HG03025 (cell line): ENCODE measurements around the gene BCL6.

Experiments used
- ATAC-seq: cut with Tn5 transposase; IDR thresholded peaks from one replicate; pipeline ENCODE4 v1.9.1; 2021; ENCODE audit warnings: mild to moderate bottlenecking, moderate library complexity; ENCODE audit not compliant: unreplicated experiment, low FRiP score

The BCL6 gene

GRCh38 chr3:187745201-187746058 is at the start of gene BCL6:
Gene BCL6, minus strand, starts transcription at chr3:187745468. Its CDS starts 11,775 bp downstream, at chr3:187733693.
- ATAC-seq, result peak; percentile 75

- ATAC-seq, result no peak
Measured at GRCh38 chr3:187794731-187795130, 49.5 kb upstream of the BCL6 start.

- no peak for ATAC-seq
Measured at GRCh38 chr3:187793618-187794017, 48.4 kb upstream of the BCL6 start.

- no peak for ATAC-seq
Measured at GRCh38 chr3:187792521-187792920, 47.3 kb upstream of the BCL6 start.

- no peak for ATAC-seq
Measured at GRCh38 chr3:187789872-187790271, 44.6 kb upstream of the BCL6 start.

GRCh38 chr3:187788984-187789857 is 44.0 kb upstream of the BCL6 start:
- no peak for ATAC-seq

- ATAC-seq, result no peak
Measured at GRCh38 chr3:187783098-187783497, 37.8 kb upstream of the BCL6 start.

- no peak for ATAC-seq
Measured at GRCh38 chr3:187782006-187782405, 36.7 kb upstream of the BCL6 start.

- no peak for ATAC-seq
Measured at GRCh38 chr3:187781001-187781400, 35.7 kb upstream of the BCL6 start.

GRCh38 chr3:187778726-187779125 is 33.5 kb upstream of the BCL6 start:
- no peak for ATAC-seq

GRCh38 chr3:187777331-187777941 is 32.2 kb upstream of the BCL6 start:
- ATAC-seq, result no peak

- no peak for ATAC-seq
Measured at GRCh38 chr3:187775549-187775948, 30.3 kb upstream of the BCL6 start.

GRCh38 chr3:187774185-187774789 is 29.0 kb upstream of the BCL6 start:
- ATAC-seq, result no peak

- peak; percentile 76 for ATAC-seq
Measured at GRCh38 chr3:187773233-187774184, 28.2 kb upstream of the BCL6 start.

GRCh38 chr3:187770224-187770623 is 25.0 kb upstream of the BCL6 start:
- ATAC-seq, result peak; percentile 55

- no peak for ATAC-seq
Measured at GRCh38 chr3:187769771-187770170, 24.5 kb upstream of the BCL6 start.

- no peak for ATAC-seq
Measured at GRCh38 chr3:187767266-187768012, 22.2 kb upstream of the BCL6 start.

- no peak for ATAC-seq
Measured at GRCh38 chr3:187765342-187765741, 20.1 kb upstream of the BCL6 start.
